GM12878 (cell line): Measurements from ENCODE around the gene MKNK1. TPM values are rescaled to one million over a fixed set of nuclear protein-coding genes. Genes with fewer than 3 reads are reported as not detected.

ENCODE experiments used
- ATAC-seq: fragments of 200-7000 bp; cut with Tn5 transposase; 3 replicates; pipeline ENCODE4 v1.9.1; 2020; ENCODE audit warnings: mild to moderate bottlenecking, moderate library complexity
- BruUV-seq: library from RNA; stranded (reverse); fragments of 400-500 nt; replicated peaks from 2 replicates; lab custom pipeline; 2021; lab: Mats Ljungman, UMichigan
- CTCF ChIA-PET: fragments of 300-600 bp; sonication (Branson Sonifier 250); formaldehyde crosslinking; extraction: SDS; loops from one replicate; lab custom pipeline; 2021; ENCODE audit warnings: inconsistent platforms; lab: Yijun Ruan, JAX
- POLR2A ChIA-PET: fragments of 350-600 bp; formaldehyde crosslinking; extraction: SDS; loops from one replicate; lab custom pipeline; 2021; ENCODE audit warnings: inconsistent platforms; lab: Charles Lee
- RAD21 ChIA-PET: fragments of 300-600 bp; sonication (Branson Sonifier 250); formaldehyde crosslinking; loops from one replicate; lab custom pipeline; 2023; ENCODE audit warnings: antibody characterized with exemption; ENCODE audit not compliant: unreplicated experiment; lab: Charles Lee
- SMC1A ChIA-PET: fragments of 300-600 bp; sonication (Branson Sonifier 250); formaldehyde crosslinking; loops from one replicate; lab custom pipeline; 2023; ENCODE audit not compliant: unreplicated experiment, uncharacterized antibody; lab: Charles Lee
- DNase-seq: peaks from one replicate; pipeline ENCODE4 v3.0.0-alpha.2; 2011; ENCODE audit warnings: low read depth, low spot score
- FAIRE-seq: peaks from 3 replicates; lab custom pipeline; 2011; peaks lifted over from hg19 to GRCh38; lab: Jason Lieb, UNC
- H2AFZ ChIP-seq: 2 replicates; pipeline ENCODE4 v1.6.0; 2011; ENCODE audit warnings: low read depth, low read length, control low read depth; ENCODE audit not compliant: control insufficient read depth
- H3K27ac ChIP-seq: 2 replicates; pipeline ENCODE4 v1.5.1; 2011; ENCODE audit warnings: control low read depth; ENCODE audit not compliant: control insufficient read depth, insufficient read depth
- H3K27me3 ChIP-seq, 2 experiments: replicated peaks in 1 of 2; 2 replicates each; pipeline versions ENCODE4 v1.6.0 to v1.6.1; 2011; ENCODE audit warnings: low read length in 1 of 2; ENCODE audit not compliant: control insufficient read depth in 2 of 2, insufficient read depth in 2 of 2
- H3K36me3 ChIP-seq, 2 experiments: 2 replicates each; pipeline ENCODE4 v1.5.1; 2011; ENCODE audit warnings: low read length in 1 of 2; ENCODE audit not compliant: control insufficient read depth in 2 of 2, insufficient read depth in 2 of 2
- H3K4me1 ChIP-seq: 2 replicates; pipeline ENCODE4 v1.6.1; 2011; ENCODE audit warnings: mild to moderate bottlenecking, low read length, moderate library complexity, mixed read lengths; ENCODE audit not compliant: control insufficient read depth, insufficient read depth
- H3K4me2 ChIP-seq: 2 replicates; pipeline ENCODE4 v1.6.0; 2011; ENCODE audit warnings: control low read depth; ENCODE audit not compliant: control insufficient read depth, insufficient read depth
- H3K4me3 ChIP-seq: fragments of 200-600 bp; sonication (generic); 2 replicates; pipeline ENCODE4 v1.5.1; 2016
- H3K79me2 ChIP-seq: 2 replicates; pipeline ENCODE4 v1.6.0; 2011; ENCODE audit warnings: low read length; ENCODE audit not compliant: control insufficient read depth, insufficient read depth
- H3K9ac ChIP-seq: 2 replicates; pipeline ENCODE4 v1.8.0; 2011; ENCODE audit warnings: low read length, control low read depth, mixed read lengths; ENCODE audit not compliant: control insufficient read depth, insufficient read depth
- H3K9me3 ChIP-seq: replicated peaks from 3 replicates; pipeline ENCODE4 v1.5.1; 2011; ENCODE audit warnings: mild to moderate bottlenecking, low read length; ENCODE audit not compliant: control insufficient read depth, insufficient read depth
- H4K20me1 ChIP-seq: 2 replicates; pipeline ENCODE4 v1.6.0; 2011; ENCODE audit not compliant: control insufficient read depth, insufficient read depth
- ATF7 ChIP-seq: fragments of 450-650 bp; IDR thresholded peaks from 2 replicates; pipeline ENCODE4 v1.6.1; 2016; ENCODE audit warnings: low read depth, mild to moderate bottlenecking
- BRCA1 ChIP-seq: IDR thresholded peaks from 2 replicates; pipeline ENCODE4 v1.6.1; 2011; ENCODE audit warnings: low read depth, low read length, improper control_type of control experiment
- CREM ChIP-seq: IDR thresholded peaks from 2 replicates; pipeline ENCODE4 v1.6.1; 2014; ENCODE audit warnings: antibody characterized with exemption, low read depth
- E4F1 ChIP-seq: fragments of 450-650 bp; IDR thresholded peaks from 2 replicates; pipeline ENCODE4 v1.6.1; 2018; ENCODE audit warnings: borderline replicate concordance, mild to moderate bottlenecking; ENCODE audit not compliant: partially characterized antibody
- GABPA ChIP-seq: IDR thresholded peaks from 2 replicates; pipeline ENCODE4 v1.6.1; 2014; ENCODE audit warnings: antibody characterized with exemption, low read depth, mild to moderate bottlenecking, inconsistent platforms
- IRF4 ChIP-seq: IDR thresholded peaks from 2 replicates; pipeline ENCODE4 v1.6.1; 2011; ENCODE audit warnings: low read depth, low read length
- JUNB ChIP-seq: IDR thresholded peaks from 2 replicates; pipeline ENCODE4 v1.6.1; 2016; ENCODE audit warnings: antibody characterized with exemption, mild to moderate bottlenecking
- MEF2A ChIP-seq: IDR thresholded peaks from 2 replicates; pipeline ENCODE4 v1.6.1; 2011; ENCODE audit warnings: low read depth, mild to moderate bottlenecking, low read length, moderate library complexity; ENCODE audit not compliant: insufficient read depth
- MEF2B ChIP-seq: fragments of 450-650 bp; IDR thresholded peaks from 2 replicates; pipeline ENCODE4 v1.6.1; 2018; ENCODE audit warnings: mild to moderate bottlenecking, moderate library complexity; ENCODE audit not compliant: partially characterized antibody, poor library complexity, severe bottlenecking
- NFIC ChIP-seq: IDR thresholded peaks from 2 replicates; pipeline ENCODE4 v1.6.1; 2012; ENCODE audit warnings: low read depth, mild to moderate bottlenecking, inconsistent platforms, low read length, moderate library complexity
- POLR2AphosphoS2 ChIP-seq: IDR thresholded peaks from 2 replicates; pipeline ENCODE4 v1.6.1; 2011; ENCODE audit warnings: low read depth, mild to moderate bottlenecking, low read length, improper control_type of control experiment, moderate library complexity
- SIX5 ChIP-seq: IDR thresholded peaks from 2 replicates; pipeline ENCODE4 v1.6.1; 2011; ENCODE audit warnings: mild to moderate bottlenecking, low read depth, low read length, moderate library complexity; ENCODE audit not compliant: severe bottlenecking
- SMC3 ChIP-seq: IDR thresholded peaks from 2 replicates; pipeline ENCODE4 v1.6.1; 2011; ENCODE audit warnings: low read length, improper control_type of control experiment, borderline replicate concordance
- STAT1 ChIP-seq: fragments of 450-650 bp; conservative IDR thresholded peaks from 2 replicates; pipeline ENCODE4 v1.6.1; 2014; ENCODE audit warnings: antibody characterized with exemption, mild to moderate bottlenecking
- WRNIP1 ChIP-seq: IDR thresholded peaks from 2 replicates; pipeline ENCODE4 v1.6.1; 2011; ENCODE audit warnings: low read depth, low read length, improper control_type of control experiment, borderline replicate concordance
- ZZZ3 ChIP-seq: IDR thresholded peaks from 2 replicates; pipeline ENCODE4 v1.6.1; 2011; ENCODE audit warnings: low read depth; ENCODE audit not compliant: control insufficient read depth, insufficient read length
- WGBS: methylation state at CpG from one replicate; pipeline ENCODE4 v1.1.6; 2016; ENCODE audit warnings: low lambda C conversion rate; ENCODE audit not compliant: insufficient replicate concordance, insufficient coverage; ENCODE audit errors: missing lambda C conversion rate; 5-methylcytosine and 5-hydroxymethylcytosine counted together
- in situ Hi-C: fragments of 300-500 bp; cut with MboI; formaldehyde crosslinking; loops from 9 replicates; pipeline ENCODE4 v1.14.3; 2018; ENCODE audit warnings: mixed read lengths
- intact Hi-C: fragments of 100-400 bp; cut with micrococcal nuclease; formaldehyde crosslinking; loops from one replicate; pipeline ENCODE4 v1.14.2; 2022; ENCODE audit not compliant: unreplicated experiment
- polyA plus RNA-seq, 11 experiments: library from polyadenylated mRNA; depleted of rRNA in 4 of 11; unstranded in 6 of 11; stranded (reverse) in 5 of 11; fragments of >200 nt; fragmentation: Nextera tagmentation in 4 of 11; fragmentation: Illumina TruSeq in 1 of 11; extraction: Ambion mirVana in 4 of 11; extraction: Trizol in 1 of 11; gene quantifications; 1 replicate in 1 of 11; 2 replicates in 10 of 11; pipeline versions ENCODE4 v1.2.1 to v1.2.3, GENCODE V29; 2011 to 2016; ENCODE audit warnings: inconsistent platforms in 2 of 11, missing spikeins in 2 of 11, low read depth in 1 of 11
- total RNA-seq, 4 experiments: library from RNA; depleted of rRNA in 3 of 4; stranded (reverse); fragments of >200 nt in 3 of 4; fragmentation: Illumina TruSeq in 1 of 4; extraction: Trizol in 1 of 4; gene quantifications; 2 replicates each; pipeline versions ENCODE4 v1.2.1 to v1.2.3, GENCODE V29; 2013 to 2021
- TF ChIP-seq, protein P1 (sequence below): fragments of 450-650 bp; IDR thresholded peaks from 2 replicates; pipeline ENCODE4 v1.6.1; 2016; ENCODE audit warnings: mild to moderate bottlenecking

The MKNK1 gene
- total and polyA plus RNA-seq, 10 of the 15 experiments (the other 5 are each of a cell fraction or from before 2014, with no cell fraction given), result 13.7 to 29.9 (median 26.5) TPM

GRCh38 chr1:46569884-46570725 lies 34.0 kb downstream of the MKNK1 start (continued):
- TF ChIP-seq JUNB, result no peak
- TF ChIP-seq, protein P1, sequence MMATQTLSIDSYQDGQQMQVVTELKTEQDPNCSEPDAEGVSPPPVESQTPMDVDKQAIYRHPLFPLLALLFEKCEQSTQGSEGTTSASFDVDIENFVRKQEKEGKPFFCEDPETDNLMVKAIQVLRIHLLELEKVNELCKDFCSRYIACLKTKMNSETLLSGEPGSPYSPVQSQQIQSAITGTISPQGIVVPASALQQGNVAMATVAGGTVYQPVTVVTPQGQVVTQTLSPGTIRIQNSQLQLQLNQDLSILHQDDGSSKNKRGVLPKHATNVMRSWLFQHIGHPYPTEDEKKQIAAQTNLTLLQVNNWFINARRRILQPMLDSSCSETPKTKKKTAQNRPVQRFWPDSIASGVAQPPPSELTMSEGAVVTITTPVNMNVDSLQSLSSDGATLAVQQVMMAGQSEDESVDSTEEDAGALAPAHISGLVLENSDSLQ, result no peak
- TF ChIP-seq MEF2B, result no peak
- TF ChIP-seq ZZZ3, result no peak

DNA sequence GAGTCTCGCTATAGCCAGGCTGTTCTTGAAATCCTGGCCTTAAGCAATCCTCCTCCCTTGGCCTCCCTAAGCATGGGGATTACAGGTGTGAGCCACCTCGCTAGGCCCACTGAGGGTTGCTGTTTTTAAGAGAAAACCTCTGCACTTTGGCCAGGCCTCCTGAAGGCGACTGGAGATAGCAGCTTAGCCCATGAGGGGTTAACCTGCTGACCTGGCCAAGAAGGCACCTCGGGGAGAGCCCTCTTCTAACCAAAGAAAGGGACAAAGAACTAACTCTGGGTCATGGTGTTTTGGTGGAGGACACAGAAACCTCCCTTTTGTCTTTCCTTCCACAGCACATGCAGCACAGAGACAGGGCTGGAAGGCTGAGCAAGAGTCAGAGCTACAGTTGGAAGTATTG lies 35.0 kb downstream of the MKNK1 start:
- H3K4me1 ChIP-seq, result no peaks in the 10 kb centered on the region
- SMC1A ChIA-PET, result interaction anchor here (1.1 to 1.4 kb wide), 2 partner anchors 25 to 156 kb away, joined by 3 read pairs; no protein-coding TSS in a partner anchor
- intact Hi-C loops (no loop called here), in situ Hi-C loops (no loop called here)
- WGBS, result 82% methylated on average over 4 of the region's 4 CpGs
- no peak overlapping the region for H3K9ac ChIP-seq
- no peak overlapping the region for H3K4me3 ChIP-seq
- DNase-seq, result no peak
- no peaks in the 10 kb centered on the region for H3K9me3 ChIP-seq
- H2AFZ ChIP-seq, result no peak overlapping the region
- no peak overlapping the region for H3K27ac ChIP-seq
- peaks cover under 1 to 3% of the 10 kb centered on the region in 2 experiments; a peak in 2 of 4 replicates for H3K36me3 ChIP-seq
- no peaks in the 10 kb centered on the region for H3K79me2 ChIP-seq
- no peak overlapping the region for H3K4me2 ChIP-seq
- no peak for FAIRE-seq
- RAD21 ChIA-PET, result no interaction called here
- no peaks in the 10 kb centered on the region for H3K27me3 ChIP-seq
- no peaks in the 10 kb centered on the region for H4K20me1 ChIP-seq
- no peak for ATAC-seq
- no TSS peak for BruUV-seq
- CTCF ChIA-PET, result no interaction called here
- POLR2A ChIA-PET, result no interaction called here
- TF ChIP-seq, protein P1, result no peak
- no peak for TF ChIP-seq GABPA
- TF ChIP-seq NFIC, result no peak
- no peak for TF ChIP-seq CREM
- TF ChIP-seq MEF2A, result no peak
- TF ChIP-seq BRCA1, result no peak
- TF ChIP-seq IRF4, result no peak
- TF ChIP-seq JUNB, result no peak
- no peak for TF ChIP-seq ZZZ3
- no peak for TF ChIP-seq WRNIP1
- TF ChIP-seq POLR2AphosphoS2, result no peak
- no peak for TF ChIP-seq STAT1
- no peak for TF ChIP-seq E4F1
- no peak for TF ChIP-seq ATF7
- TF ChIP-seq SMC3, result no peak
- no peak for TF ChIP-seq SIX5
